Panc1 (cell line): ENCODE results near the gene NCOA3. TPM values are rescaled to one million over a fixed set of nuclear protein-coding genes. Genes with fewer than 3 reads are reported as not detected.

ENCODE experiments used
- ATAC-seq: fragments of 200-7000 bp; cut with Tn5 transposase; 2 replicates; pipeline ENCODE4 v1.9.1; 2020; ENCODE audit warnings: mild to moderate bottlenecking, moderate library complexity
- BruUV-seq: library from RNA; stranded (reverse); fragments of 400-500 nt; replicated peaks from 2 replicates; lab custom pipeline; 2021; lab: Mats Ljungman, UMichigan
- CTCF ChIA-PET: fragments of 300-600 bp; sonication (Branson Sonifier 250); formaldehyde crosslinking; loops from one replicate; lab custom pipeline; 2022; ENCODE audit warnings: antibody characterized with exemption; lab: Charles Lee
- POLR2A ChIA-PET: fragments of 300-600 bp; sonication (Branson Sonifier 250); formaldehyde crosslinking; loops from one replicate; lab custom pipeline; 2022; ENCODE audit warnings: antibody characterized with exemption; lab: Charles Lee
- DNase-seq: peaks from one replicate; pipeline ENCODE4 v3.0.0-alpha.2; 2010; ENCODE audit warnings: low read depth, low spot score
- H3K27ac ChIP-seq: 2 replicates; pipeline ENCODE4 v1.5.1; 2011; ENCODE audit warnings: mild to moderate bottlenecking, low read length, inconsistent platforms
- H3K27me3 ChIP-seq: fragments of 200-500 bp; sonication (Bioruptor generic); 2 replicates; pipeline ENCODE4 v1.6.0; 2014; ENCODE audit warnings: low read length, inconsistent platforms; ENCODE audit not compliant: control insufficient read depth, insufficient read depth
- H3K36me3 ChIP-seq: fragments of 200-500 bp; sonication (Bioruptor generic); 2 replicates; pipeline ENCODE4 v1.5.1; 2014; ENCODE audit warnings: inconsistent platforms, mild to moderate bottlenecking, low read length, moderate library complexity; ENCODE audit not compliant: control insufficient read depth, insufficient read depth
- H3K4me1 ChIP-seq: 2 replicates; pipeline ENCODE4 v1.5.1; 2011; ENCODE audit warnings: inconsistent platforms, mild to moderate bottlenecking, low read length, moderate library complexity; ENCODE audit not compliant: control insufficient read depth, insufficient read depth
- H3K4me3 ChIP-seq, 2 experiments: 2 replicates each; pipeline ENCODE4 v1.5.1; 2011 to 2012; ENCODE audit warnings: low read depth in 2 of 2, low read length in 2 of 2, mild to moderate bottlenecking in 2 of 2, inconsistent platforms in 1 of 2, moderate library complexity in 1 of 2
- H3K9me3 ChIP-seq: fragments of 200-500 bp; sonication (Bioruptor generic); 2 replicates; pipeline ENCODE4 v1.5.1; 2014; ENCODE audit warnings: low read depth, mild to moderate bottlenecking, inconsistent platforms, low read length, moderate library complexity; ENCODE audit not compliant: control insufficient read depth, insufficient read depth
- POLR2AphosphoS5 ChIP-seq: IDR thresholded peaks from 2 replicates; pipeline ENCODE4 v1.6.1; 2012; ENCODE audit warnings: mild to moderate bottlenecking, low read depth, low read length, moderate library complexity
- SIN3A ChIP-seq: IDR thresholded peaks from 2 replicates; pipeline ENCODE4 v1.6.1; 2012; ENCODE audit warnings: low read depth, mild to moderate bottlenecking, low read length, moderate library complexity, borderline replicate concordance; ENCODE audit not compliant: insufficient read depth
- TCF7L2 ChIP-seq: IDR thresholded peaks from 2 replicates; pipeline ENCODE4 v1.6.1; 2011; ENCODE audit warnings: mild to moderate bottlenecking, low read depth, low read length, inconsistent platforms
- in situ Hi-C: cut with HindIII; loops from 2 replicates; pipeline ENCODE4 v1.10.0; 2016; ENCODE audit warnings: low sequenced_read_pairs, low pct_unique_long_range_greater_than_20kb
- intact Hi-C: fragments of 100-400 bp; cut with micrococcal nuclease; formaldehyde crosslinking; loops from one replicate; pipeline ENCODE4 v1.10.0; 2022; ENCODE audit not compliant: unreplicated experiment
- total RNA-seq: library from RNA; stranded (reverse); gene quantifications from one replicate; pipeline ENCODE4 v1.2.1, GENCODE V29; 2021; ENCODE audit not compliant: unreplicated experiment
- TF ChIP-seq, protein P1 (sequence below): fragments of 450-650 bp; IDR thresholded peaks from 2 replicates; pipeline ENCODE4 v1.5.1; 2017; ENCODE audit warnings: mild to moderate bottlenecking
- TF ChIP-seq, protein P2 (sequence below), 2 experiments: IDR thresholded peaks; 2 replicates each; pipeline ENCODE4 v1.6.1; 2011 to 2012; ENCODE audit warnings: low read depth in 2 of 2, control low read depth in 1 of 2, low read length in 1 of 2, mild to moderate bottlenecking in 1 of 2, moderate library complexity in 1 of 2; ENCODE audit not compliant: insufficient read depth in 1 of 2

Gene NCOA3
- total RNA-seq, 1 experiment from 2014 or later: 47.7 TPM

DNA sequence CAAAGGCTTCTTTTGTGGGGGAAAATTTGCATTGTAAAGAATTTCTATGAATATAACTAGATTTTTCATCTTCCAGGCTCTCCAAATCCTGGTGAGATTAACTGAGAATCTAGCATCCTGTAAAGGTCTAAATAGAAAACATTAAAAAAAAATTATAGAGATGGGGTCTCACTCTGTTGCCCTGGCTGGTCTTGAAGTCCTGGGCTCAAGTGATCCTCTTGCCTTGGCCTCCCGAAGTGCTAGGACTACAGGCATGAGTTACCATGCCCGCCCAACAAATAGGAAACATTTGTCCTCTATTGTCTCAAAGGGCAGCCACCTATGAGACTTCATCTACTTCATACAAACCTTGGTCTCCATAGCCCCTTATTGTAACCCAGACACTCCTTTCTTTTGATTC, 25.2 kb upstream of the NCOA3 start:
- BruUV-seq: no TSS peak
- in situ Hi-C loops (no loop called here), intact Hi-C loops (no loop called here)
- ChIA-PET POLR2A (no interaction called here), CTCF (no interaction called here)
- DNase-seq: no peak
- Histone ChIP-seq H3K27ac (no peak overlapping the region), H3K27me3 (no peaks in the 10 kb centered on the region), H3K36me3 (no peaks in the 10 kb centered on the region), H3K4me3 (no peak overlapping the region), H3K4me1 (no peaks in the 10 kb centered on the region), H3K9me3 (no peaks in the 10 kb centered on the region)
- ATAC-seq: no peak
- TF ChIP-seq SIN3A: no peak
- TF ChIP-seq TCF7L2: no peak
- TF ChIP-seq, protein P1, sequence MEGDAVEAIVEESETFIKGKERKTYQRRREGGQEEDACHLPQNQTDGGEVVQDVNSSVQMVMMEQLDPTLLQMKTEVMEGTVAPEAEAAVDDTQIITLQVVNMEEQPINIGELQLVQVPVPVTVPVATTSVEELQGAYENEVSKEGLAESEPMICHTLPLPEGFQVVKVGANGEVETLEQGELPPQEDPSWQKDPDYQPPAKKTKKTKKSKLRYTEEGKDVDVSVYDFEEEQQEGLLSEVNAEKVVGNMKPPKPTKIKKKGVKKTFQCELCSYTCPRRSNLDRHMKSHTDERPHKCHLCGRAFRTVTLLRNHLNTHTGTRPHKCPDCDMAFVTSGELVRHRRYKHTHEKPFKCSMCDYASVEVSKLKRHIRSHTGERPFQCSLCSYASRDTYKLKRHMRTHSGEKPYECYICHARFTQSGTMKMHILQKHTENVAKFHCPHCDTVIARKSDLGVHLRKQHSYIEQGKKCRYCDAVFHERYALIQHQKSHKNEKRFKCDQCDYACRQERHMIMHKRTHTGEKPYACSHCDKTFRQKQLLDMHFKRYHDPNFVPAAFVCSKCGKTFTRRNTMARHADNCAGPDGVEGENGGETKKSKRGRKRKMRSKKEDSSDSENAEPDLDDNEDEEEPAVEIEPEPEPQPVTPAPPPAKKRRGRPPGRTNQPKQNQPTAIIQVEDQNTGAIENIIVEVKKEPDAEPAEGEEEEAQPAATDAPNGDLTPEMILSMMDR: no peak
- no peak for TF ChIP-seq POLR2AphosphoS5
- TF ChIP-seq, protein P2, sequence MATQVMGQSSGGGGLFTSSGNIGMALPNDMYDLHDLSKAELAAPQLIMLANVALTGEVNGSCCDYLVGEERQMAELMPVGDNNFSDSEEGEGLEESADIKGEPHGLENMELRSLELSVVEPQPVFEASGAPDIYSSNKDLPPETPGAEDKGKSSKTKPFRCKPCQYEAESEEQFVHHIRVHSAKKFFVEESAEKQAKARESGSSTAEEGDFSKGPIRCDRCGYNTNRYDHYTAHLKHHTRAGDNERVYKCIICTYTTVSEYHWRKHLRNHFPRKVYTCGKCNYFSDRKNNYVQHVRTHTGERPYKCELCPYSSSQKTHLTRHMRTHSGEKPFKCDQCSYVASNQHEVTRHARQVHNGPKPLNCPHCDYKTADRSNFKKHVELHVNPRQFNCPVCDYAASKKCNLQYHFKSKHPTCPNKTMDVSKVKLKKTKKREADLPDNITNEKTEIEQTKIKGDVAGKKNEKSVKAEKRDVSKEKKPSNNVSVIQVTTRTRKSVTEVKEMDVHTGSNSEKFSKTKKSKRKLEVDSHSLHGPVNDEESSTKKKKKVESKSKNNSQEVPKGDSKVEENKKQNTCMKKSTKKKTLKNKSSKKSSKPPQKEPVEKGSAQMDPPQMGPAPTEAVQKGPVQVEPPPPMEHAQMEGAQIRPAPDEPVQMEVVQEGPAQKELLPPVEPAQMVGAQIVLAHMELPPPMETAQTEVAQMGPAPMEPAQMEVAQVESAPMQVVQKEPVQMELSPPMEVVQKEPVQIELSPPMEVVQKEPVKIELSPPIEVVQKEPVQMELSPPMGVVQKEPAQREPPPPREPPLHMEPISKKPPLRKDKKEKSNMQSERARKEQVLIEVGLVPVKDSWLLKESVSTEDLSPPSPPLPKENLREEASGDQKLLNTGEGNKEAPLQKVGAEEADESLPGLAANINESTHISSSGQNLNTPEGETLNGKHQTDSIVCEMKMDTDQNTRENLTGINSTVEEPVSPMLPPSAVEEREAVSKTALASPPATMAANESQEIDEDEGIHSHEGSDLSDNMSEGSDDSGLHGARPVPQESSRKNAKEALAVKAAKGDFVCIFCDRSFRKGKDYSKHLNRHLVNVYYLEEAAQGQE (IDR thresholded peaks at IDR 0.05; ENCODE audit: insufficient read depth in 1 of 2, low read depth in 2 of 2, low read length in 1 of 2): no peak

- in situ Hi-C loops: no loop called here
- no peaks in the 10 kb centered on the region for H3K4me1 ChIP-seq
- ATAC-seq (no peak), DNase-seq (no peak)
- H3K9me3 ChIP-seq: no peaks in the 10 kb centered on the region
- H3K27ac ChIP-seq: no peak overlapping the region
- H3K27me3 ChIP-seq: no peaks in the 10 kb centered on the region
- TF ChIP-seq, protein P1: no peak
- no peak for TF ChIP-seq SIN3A
- TF ChIP-seq, protein P2 (IDR thresholded peaks at IDR 0.05; ENCODE audit: insufficient read depth in 1 of 2, low read depth in 2 of 2, low read length in 1 of 2): no peak
- TF ChIP-seq POLR2AphosphoS5: no peak
- no peak for TF ChIP-seq TCF7L2
- POLR2A ChIA-PET: no interaction called here
- intact Hi-C loops: no loop called here
- no TSS peak for BruUV-seq
- H3K36me3 ChIP-seq: no peaks in the 10 kb centered on the region
- CTCF ChIA-PET: no interaction called here
- no peak overlapping the region for H3K4me3 ChIP-seq
These were observed 22.6 kb upstream of the NCOA3 start for GRCh38 chr20:47479093-47479492.
